HG02571 (cell line): ENCODE measurements around the gene GPSM1.

Source experiments
- ATAC-seq: cut with Tn5 transposase; IDR thresholded peaks from one replicate; pipeline ENCODE4 v1.9.1; 2021; ENCODE audit warnings: mild to moderate bottlenecking, moderate library complexity; ENCODE audit not compliant: unreplicated experiment

The GPSM1 gene

GRCh38 chr9:136358888-136359287 is 31.5 kb downstream of the GPSM1 start:
- no peak for ATAC-seq

- ATAC-seq: no peak
Measured at GRCh38 chr9:136359774-136360718, 32.7 kb downstream of the GPSM1 start.

- no peak for ATAC-seq
Measured at GRCh38 chr9:136361047-136361753, 33.9 kb downstream of the GPSM1 start.

- ATAC-seq: no peak
Measured at GRCh38 chr9:136361754-136362449, 34.6 kb downstream of the GPSM1 start.

GRCh38 chr9:136362450-136362784 is 35.1 kb downstream of the GPSM1 start:
- no peak for ATAC-seq

- ATAC-seq: peak; percentile 67
Measured at GRCh38 chr9:136363106-136363948, 36.0 kb downstream of the GPSM1 start, which contains the start of gene DNLZ. Gene DNLZ (minus strand): TSS chr9:136363744. CDS start chr9:136363714, 30 bp downstream.

- no peak for ATAC-seq
Measured at GRCh38 chr9:136363949-136364748, 36.8 kb downstream of the GPSM1 start.

GRCh38 chr9:136364942-136365774 is 37.8 kb downstream of the GPSM1 start:
- no peak for ATAC-seq

GRCh38 chr9:136365775-136366222 is 38.5 kb downstream of the GPSM1 start:
- ATAC-seq: no peak

- ATAC-seq: no peak
Measured at GRCh38 chr9:136366826-136367225, 39.5 kb downstream of the GPSM1 start.

- no peak for ATAC-seq
Measured at GRCh38 chr9:136367296-136368145, 40.2 kb downstream of the GPSM1 start.

GRCh38 chr9:136368190-136368589 is 40.9 kb downstream of the GPSM1 start:
- ATAC-seq: no peak

- no peak for ATAC-seq
Measured at GRCh38 chr9:136370037-136370436, 42.7 kb downstream of the GPSM1 start.

GRCh38 chr9:136370687-136371532 is 43.6 kb downstream of the GPSM1 start:
- ATAC-seq: no peak

- no peak for ATAC-seq
Measured at GRCh38 chr9:136371533-136371880, 44.2 kb downstream of the GPSM1 start.

GRCh38 chr9:136372006-136372405 is 44.7 kb downstream of the GPSM1 start:
- no peak for ATAC-seq
